A204.1 (cell line): ENCODE data around the gene PALM2AKAP2.

Experiments
- FAIRE-seq: peaks from 2 replicates; lab custom pipeline; 2012; peaks lifted over from hg19 to GRCh38; lab: Jason Lieb, UNC

Gene PALM2AKAP2

GRCh38 chr9:109771796-109772531 is 8.0 kb upstream of the PALM2AKAP2 start:
- FAIRE-seq = no peak

DNA sequence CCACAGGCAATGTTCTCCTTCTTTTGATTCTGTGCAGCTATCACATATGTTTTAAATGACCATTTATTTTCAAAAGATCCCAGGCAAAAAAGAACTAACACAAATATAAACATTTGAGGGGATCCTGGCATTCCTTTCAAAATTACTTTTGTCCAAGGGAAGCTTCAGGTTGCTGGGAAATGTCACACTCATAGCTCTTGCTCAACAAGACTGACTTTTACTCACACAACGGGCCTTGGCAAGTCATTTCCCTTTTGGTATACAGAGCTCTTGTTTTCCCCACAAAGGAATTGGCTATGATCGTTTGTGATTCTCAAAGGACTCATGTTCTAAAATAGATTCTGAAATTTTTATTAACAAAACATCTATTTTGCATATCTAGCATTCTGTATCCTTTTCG is 4.5 kb upstream of the PALM2AKAP2 start:
- FAIRE-seq = no peak

- FAIRE-seq = no peak
Measured at GRCh38 chr9:109776391-109776790, 3.6 kb upstream of the PALM2AKAP2 start.

- FAIRE-seq = no peak
Measured at GRCh38 chr9:109780453-109781033, 545 bp downstream of the PALM2AKAP2 start.

GRCh38 chr9:109781086-109781485 is 1.1 kb downstream of the PALM2AKAP2 start:
- no peak for FAIRE-seq

DNA sequence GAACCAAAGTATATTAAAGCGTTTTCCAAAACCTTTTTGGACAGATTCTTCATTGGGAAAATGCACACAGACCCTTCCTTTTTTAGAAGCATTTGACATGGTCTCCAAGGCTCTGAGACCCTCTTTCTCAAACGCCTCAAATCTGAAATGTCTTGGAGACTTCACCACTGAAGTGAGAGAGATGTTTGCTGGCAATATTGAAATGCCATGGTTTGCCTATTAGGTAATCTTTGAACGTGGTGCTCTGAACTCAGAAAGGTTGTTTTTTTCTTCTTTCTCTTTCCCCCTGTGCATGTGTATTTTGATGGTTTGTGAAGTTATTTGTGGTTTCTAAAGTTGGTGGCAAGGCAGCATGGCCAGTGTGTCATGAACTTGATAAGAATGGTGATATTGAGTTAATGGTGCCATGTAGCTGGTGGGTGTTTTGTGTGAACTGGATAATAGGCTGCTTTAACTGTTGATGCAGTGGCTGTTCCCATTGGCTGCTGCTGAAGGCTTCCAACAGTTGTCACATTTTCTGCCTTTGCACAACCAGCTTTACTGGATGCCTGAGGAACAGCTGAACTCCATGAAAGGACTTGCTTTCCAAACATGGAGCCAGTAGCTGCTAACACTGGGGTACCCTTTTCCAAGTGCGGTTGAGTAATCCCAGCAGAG is 1.7 kb downstream of the PALM2AKAP2 start:
- no peak for FAIRE-seq

DNA sequence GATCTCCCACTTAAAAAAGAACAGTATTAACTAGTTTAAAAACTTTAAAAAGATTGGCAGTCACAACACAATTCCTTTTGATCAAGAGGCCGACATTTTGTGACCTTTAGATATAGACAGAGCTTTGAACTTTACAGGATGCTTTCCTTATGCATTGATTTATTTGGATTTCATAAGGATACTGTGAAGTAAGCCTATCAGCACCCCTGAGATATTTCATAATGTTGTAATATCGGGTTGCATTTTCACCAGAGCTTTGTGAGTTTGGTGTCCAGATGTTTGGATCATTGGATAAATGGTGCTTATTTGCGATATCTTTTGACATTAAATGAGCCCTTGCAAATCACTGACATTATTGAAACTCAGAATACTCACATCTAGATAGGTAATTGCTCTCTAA is 7.7 kb downstream of the PALM2AKAP2 start:
- no peak for FAIRE-seq

DNA sequence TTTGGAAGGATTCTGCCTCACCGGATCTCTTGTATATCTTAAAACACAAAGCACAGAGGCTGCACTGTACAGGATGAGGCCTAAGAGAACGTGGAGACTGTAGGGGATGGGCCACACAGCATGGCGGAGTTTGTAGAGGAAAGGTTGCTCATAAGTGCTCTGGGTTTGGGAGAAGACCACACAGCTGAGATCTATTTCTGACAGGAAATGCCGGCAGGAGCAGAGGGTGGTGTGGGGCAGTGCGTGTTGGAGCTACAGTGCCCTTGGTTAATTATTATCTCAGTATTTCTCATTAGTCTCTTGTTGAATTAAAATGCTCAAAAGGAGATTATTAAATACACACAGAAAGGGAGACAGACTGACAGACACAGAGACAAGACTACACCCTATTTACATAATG is 9.6 kb downstream of the PALM2AKAP2 start:
- FAIRE-seq = no peak

DNA sequence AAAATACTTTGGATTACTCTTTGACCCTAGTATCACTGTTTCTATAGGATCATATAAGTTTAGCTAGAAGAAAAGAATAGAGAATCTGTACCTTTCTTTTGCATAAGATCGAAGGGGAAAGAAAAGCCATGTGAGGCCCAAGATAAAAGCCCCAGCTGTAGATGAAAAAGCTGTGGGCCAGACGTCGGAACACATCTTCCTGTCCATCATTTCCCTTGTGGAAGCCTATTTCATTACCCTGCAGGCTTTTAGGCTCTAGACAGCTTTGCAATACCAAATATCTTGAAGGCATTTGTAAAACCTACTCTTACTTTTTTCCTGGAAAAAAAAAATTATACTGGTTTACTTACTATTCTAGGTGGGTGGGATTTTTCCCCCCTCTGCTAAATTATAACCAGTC is 10.0 kb downstream of the PALM2AKAP2 start:
- no peak for FAIRE-seq

DNA sequence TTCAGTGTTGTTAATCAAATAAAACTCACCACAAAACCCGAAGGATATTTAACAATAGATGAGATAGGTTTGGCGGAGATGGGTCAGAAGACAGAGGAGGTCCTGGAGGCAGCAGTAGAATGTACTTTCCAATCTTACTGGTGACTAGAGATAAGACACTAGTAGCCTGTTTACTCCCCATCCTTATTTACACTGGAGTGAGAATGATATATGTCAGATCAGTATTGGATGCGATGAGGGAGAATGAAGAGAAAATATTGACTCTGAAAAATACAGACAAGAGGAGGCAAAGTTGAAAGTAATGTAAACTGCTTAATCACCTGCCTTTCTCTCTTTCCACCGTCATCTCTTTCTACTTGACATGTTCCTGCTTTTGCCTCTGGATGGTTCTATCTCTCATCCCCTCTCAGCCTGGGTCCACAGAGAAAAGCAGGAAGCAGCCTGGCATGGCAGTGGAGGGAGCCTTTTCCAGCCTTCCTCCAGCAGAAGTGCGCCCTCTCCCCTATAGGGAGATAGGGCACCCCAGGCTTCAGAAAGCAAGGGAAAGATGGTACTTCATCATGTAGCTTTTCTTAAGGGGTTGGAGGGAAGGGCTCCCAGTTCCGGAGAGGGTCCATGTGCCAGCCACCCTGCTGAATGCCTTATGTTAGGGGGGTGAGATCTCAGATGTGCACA is 11.1 kb downstream of the PALM2AKAP2 start:
- no peak for FAIRE-seq

DNA sequence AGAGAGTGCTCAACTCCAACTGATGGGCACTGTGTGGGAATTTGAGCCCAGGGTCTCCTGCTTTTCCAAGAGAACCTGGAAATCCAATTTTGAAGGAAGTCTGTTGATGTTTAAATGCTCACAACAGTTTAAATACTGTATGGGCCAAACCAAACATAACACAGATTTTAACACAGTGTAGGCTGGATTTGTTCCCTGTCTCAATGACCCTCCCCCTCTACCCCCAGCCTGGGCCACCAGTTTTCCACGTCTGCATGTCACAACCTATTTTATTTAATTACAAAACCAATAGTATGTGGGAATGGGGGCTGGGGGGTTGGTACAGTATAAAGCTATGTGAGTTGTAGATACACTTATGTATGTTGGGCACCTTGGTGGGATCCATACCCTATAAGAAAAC is 11.7 kb downstream of the PALM2AKAP2 start:
- no peak for FAIRE-seq

DNA sequence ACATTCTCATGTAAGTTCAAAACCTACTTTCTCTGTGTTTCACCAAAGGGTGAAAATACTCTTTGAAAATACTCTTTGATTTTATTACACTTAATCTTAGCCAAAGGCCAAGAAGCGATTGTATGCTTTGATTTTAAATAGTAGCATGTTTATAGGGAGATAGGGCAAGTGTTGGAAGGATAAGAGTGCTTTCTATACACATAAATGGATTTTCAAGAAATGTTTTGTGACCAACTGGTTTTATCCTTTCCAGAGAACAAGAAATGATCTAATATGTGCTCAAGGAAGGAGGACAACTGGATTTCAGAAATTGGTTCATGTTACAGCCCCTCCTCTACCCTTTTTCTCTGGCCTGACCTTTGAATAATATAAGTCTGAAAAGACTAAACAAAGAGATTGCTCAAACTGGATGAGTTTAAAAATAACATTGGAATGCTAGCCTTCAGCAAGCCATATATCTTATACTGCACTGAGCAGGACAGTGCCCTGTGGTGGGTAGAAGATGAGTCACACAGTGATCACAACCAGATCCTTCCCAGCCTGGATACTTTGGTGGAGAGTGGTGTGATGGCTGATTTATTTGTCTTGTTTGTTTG is 13.1 kb downstream of the PALM2AKAP2 start:
- no peak for FAIRE-seq

DNA sequence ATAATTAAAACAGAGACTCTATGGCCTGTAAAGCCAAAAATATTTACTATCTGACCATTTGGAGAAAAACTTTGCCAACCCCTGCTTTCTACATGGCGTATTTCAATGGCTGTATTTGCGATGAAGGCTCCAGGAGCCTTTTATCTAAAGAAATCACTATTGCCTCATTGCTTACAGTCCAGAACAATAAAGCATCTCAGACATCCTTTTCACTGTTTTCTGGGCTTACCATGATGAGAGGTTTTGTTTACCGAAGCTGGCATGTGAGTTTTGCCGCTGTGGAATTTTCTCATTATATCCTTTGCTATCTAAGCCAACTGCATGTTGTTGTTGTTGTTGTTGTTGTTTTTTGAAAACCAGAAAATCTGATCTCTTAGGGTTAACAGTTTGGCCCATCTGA is 13.9 kb downstream of the PALM2AKAP2 start:
- FAIRE-seq = no peak

- no peak for FAIRE-seq
Measured at GRCh38 chr9:109794361-109795012, 14.5 kb downstream of the PALM2AKAP2 start.

- no peak for FAIRE-seq
Measured at GRCh38 chr9:109795613-109796012, 15.6 kb downstream of the PALM2AKAP2 start.

GRCh38 chr9:109796078-109796477 is 16.1 kb downstream of the PALM2AKAP2 start:
- FAIRE-seq = no peak

DNA sequence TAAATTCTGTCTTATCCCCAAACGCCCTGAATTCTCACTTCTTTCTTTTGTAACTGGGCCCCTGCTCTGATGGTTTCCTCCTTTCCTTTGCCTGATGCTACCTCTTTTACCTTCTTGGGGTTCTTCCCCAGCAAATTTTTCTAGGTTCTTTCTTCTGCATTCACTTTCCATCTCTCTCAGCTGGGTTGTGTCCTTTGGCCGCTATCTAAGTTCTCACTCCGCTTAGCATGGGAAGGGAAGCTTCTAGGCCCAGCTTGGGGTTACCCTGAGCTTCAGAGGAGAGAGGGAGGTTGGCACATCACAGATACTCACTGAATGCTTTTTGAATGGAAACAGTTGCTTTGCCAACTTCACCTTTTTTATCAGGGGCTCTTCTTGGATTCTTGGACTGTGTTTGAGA is 17.0 kb downstream of the PALM2AKAP2 start:
- no peak for FAIRE-seq

DNA sequence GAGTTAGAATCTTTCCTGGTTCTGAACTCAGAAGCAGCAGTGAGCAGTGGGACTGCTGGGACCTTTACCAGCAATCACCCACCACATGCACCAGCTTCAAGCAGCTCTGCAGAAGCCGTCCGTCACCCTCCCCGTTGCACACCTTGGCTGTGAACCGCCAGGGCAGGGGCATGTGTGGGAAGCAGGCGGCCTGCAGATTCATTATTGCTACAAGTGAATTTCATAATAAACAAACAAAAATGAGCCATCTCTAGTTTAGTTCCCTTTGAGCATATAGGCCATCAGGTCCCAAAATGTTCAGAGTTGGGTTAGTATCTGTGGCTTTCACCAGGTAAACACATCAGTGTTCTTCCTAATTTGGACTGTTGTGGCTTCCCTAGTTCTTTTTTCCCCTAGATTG is 17.5 kb downstream of the PALM2AKAP2 start:
- FAIRE-seq = no peak

DNA sequence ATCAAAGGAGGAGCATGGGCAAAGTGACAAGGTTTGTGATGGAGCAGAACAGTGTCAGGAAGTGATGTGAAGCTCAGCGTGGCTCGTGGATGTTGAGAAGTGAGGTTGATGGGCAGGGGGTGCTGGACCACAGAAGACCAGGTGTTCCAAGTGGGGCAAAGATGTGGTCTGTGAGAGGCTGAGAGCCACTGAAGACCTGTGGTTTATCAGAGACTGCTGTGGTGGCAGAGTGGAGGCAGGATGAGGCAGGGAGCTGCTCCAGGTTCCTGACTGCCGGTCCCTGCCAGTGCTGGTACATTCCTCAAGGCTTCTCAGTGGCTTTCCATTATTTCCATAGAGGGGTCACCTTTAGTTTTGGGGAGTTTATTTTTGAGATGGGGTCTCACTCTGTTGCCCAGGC is 19.1 kb downstream of the PALM2AKAP2 start:
- no peak for FAIRE-seq

DNA sequence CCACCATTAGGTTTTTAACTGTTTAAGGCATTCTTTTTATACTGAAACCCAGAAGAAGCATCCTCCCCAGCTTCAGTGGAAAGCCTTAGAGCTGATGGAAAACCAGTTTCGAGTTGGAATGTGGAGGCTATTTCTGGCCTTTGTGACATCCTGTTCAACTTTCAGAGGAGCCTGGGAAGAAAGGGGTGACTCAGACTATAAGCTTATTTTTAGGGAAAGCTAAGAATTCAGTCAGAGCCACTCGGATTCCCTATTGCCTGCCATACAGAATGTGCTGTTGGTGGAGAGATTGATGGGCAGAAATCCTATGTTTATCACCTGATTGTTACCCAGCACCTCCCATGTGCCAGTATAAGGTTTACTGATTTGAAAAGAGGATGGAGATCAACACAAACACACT is 19.8 kb downstream of the PALM2AKAP2 start:
- FAIRE-seq = no peak

DNA sequence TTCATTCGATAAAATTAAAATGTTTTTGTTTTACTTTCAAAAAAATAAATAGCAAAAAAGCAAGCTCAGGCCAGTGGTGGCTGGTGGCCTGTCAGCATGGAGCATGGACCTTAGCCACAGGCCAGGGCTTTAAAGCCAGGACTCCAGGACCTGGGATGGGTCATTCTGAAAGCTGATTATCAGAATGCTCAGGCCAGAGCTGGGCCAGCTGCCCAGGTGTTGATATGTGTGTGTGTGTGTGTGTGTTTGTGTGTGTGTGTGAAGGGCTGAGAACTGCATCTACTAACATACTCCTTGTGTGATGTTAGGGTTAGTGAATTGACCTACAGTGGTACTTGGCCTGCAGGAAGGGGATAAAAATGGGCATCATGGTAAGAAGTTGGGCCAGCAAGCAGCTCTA is 21.5 kb downstream of the PALM2AKAP2 start:
- FAIRE-seq = no peak

- FAIRE-seq = no peak
Measured at GRCh38 chr9:109802491-109802890, 22.5 kb downstream of the PALM2AKAP2 start.
